PC-9 (cell line): ENCODE measurements around the gene EXOC4.

ENCODE experiments used
- EZH2 ChIP-seq: fragments of 200-600 bp; sonication (generic); IDR thresholded peaks from 2 replicates; pipeline ENCODE4 v1.8.0; 2017; ENCODE audit warnings: antibody characterized with exemption, low read depth
- TF ChIP-seq, protein P1 (sequence below): fragments of 200-600 bp; sonication (generic); conservative IDR thresholded peaks from 2 replicates; pipeline ENCODE4 v1.6.1; 2017; ENCODE audit warnings: mixed run types, antibody characterized with exemption, mild to moderate bottlenecking, moderate library complexity

DNA sequence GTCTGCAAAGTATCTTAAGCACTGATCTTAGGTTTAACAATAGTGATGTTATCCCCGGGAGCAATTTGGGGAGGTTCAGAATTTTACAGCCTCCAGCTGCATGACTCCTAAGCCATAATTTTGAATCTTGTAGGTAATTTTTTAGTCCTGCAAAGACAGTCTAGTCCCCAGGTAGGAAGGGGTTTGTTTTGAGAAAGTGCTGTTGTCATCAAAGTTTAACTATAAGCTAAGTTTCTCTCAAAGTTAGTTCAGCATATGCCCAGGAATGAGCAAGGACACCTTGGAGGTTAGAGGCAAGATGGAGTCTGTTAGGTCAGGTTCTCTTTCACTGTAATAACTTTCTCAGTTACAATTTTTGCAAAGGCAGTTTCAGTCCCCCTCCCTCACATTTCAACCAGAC lies 795.3 kb downstream of the EXOC4 start:
- TF ChIP-seq EZH2, result no peak
- TF ChIP-seq, protein P1, sequence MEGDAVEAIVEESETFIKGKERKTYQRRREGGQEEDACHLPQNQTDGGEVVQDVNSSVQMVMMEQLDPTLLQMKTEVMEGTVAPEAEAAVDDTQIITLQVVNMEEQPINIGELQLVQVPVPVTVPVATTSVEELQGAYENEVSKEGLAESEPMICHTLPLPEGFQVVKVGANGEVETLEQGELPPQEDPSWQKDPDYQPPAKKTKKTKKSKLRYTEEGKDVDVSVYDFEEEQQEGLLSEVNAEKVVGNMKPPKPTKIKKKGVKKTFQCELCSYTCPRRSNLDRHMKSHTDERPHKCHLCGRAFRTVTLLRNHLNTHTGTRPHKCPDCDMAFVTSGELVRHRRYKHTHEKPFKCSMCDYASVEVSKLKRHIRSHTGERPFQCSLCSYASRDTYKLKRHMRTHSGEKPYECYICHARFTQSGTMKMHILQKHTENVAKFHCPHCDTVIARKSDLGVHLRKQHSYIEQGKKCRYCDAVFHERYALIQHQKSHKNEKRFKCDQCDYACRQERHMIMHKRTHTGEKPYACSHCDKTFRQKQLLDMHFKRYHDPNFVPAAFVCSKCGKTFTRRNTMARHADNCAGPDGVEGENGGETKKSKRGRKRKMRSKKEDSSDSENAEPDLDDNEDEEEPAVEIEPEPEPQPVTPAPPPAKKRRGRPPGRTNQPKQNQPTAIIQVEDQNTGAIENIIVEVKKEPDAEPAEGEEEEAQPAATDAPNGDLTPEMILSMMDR, result no peak
